Mesendoderm (in vitro differentiated cells): ENCODE results near the gene DCUN1D4.

Experiments
- DNase-seq: peaks from one replicate; pipeline ENCODE4 v3.0.0; 2013
- H2AK5ac ChIP-seq: 2 replicates; pipeline ENCODE4 v1.6.1; 2013; ENCODE audit warnings: low read length, inconsistent platforms
- H2BK120ac ChIP-seq: 2 replicates; pipeline ENCODE4 v1.6.1; 2013; ENCODE audit warnings: low read depth, mild to moderate bottlenecking, low read length, moderate library complexity, mixed read lengths
- H2BK15ac ChIP-seq: replicated peaks from 2 replicates; pipeline ENCODE4 v1.6.1; 2013; ENCODE audit warnings: low read depth, mild to moderate bottlenecking, moderate library complexity
- H2BK5ac ChIP-seq: 2 replicates; pipeline ENCODE4 v1.6.1; 2013; ENCODE audit warnings: low read length, inconsistent platforms
- H3K18ac ChIP-seq: 2 replicates; pipeline ENCODE4 v1.6.1; 2013; ENCODE audit warnings: mild to moderate bottlenecking, low read length, mixed read lengths
- H3K23ac ChIP-seq: one replicate; pipeline ENCODE4 v1.6.1; 2013; ENCODE audit warnings: low read length
- H3K27ac ChIP-seq: 2 replicates; pipeline ENCODE4 v1.5.1; 2013; ENCODE audit warnings: low read depth, mild to moderate bottlenecking, inconsistent platforms, low read length, moderate library complexity
- H3K27me3 ChIP-seq: 2 replicates; pipeline ENCODE4 v1.6.1; 2013; ENCODE audit warnings: low read length, control low read depth, mild to moderate bottlenecking, inconsistent platforms; ENCODE audit not compliant: insufficient read depth, poor library complexity
- H3K36me3 ChIP-seq: 2 replicates; pipeline ENCODE4 v1.6.1; 2013; ENCODE audit warnings: low read length, inconsistent platforms; ENCODE audit not compliant: control insufficient read depth, insufficient read depth
- H3K4ac ChIP-seq: one replicate; pipeline ENCODE4 v1.6.1; 2013; ENCODE audit warnings: low read depth, mild to moderate bottlenecking, low read length, moderate library complexity
- H3K4me1 ChIP-seq: 2 replicates; pipeline ENCODE4 v1.6.1; 2013; ENCODE audit warnings: low read depth, low read length, inconsistent platforms; ENCODE audit not compliant: control insufficient read depth
- H3K4me2 ChIP-seq: 2 replicates; pipeline ENCODE4 v1.6.1; 2013; ENCODE audit warnings: low read length
- H3K4me3 ChIP-seq: 2 replicates; pipeline ENCODE4 v1.5.1; 2013; ENCODE audit warnings: mild to moderate bottlenecking, low read length
- H3K56ac ChIP-seq: one replicate; pipeline ENCODE4 v1.6.1; 2013; ENCODE audit warnings: low read length
- H3K79me1 ChIP-seq: 2 replicates; pipeline ENCODE4 v1.6.1; 2013; ENCODE audit warnings: low read length, inconsistent platforms
- H3K79me2 ChIP-seq: 2 replicates; pipeline ENCODE4 v1.6.1; 2013; ENCODE audit warnings: mild to moderate bottlenecking, low read length; ENCODE audit not compliant: control insufficient read depth, insufficient read depth
- H3K9ac ChIP-seq: 2 replicates; pipeline ENCODE4 v1.6.1; 2013; ENCODE audit warnings: low read length, inconsistent platforms
- H4K5ac ChIP-seq: one replicate; pipeline ENCODE4 v1.6.1; 2013; ENCODE audit warnings: low read length
- H4K8ac ChIP-seq: one replicate; pipeline ENCODE4 v1.6.1; 2013; ENCODE audit warnings: low read depth, mild to moderate bottlenecking, control low read depth, low read length, moderate library complexity
- WGBS: extraction: QIAGEN DNeasy Blood & Tissue Kit; methylation state at CpG from one replicate; pipeline ENCODE4 v1.1.7; 2013; ENCODE audit warnings: low lambda C conversion rate, missing lambda C conversion rate; ENCODE audit not compliant: insufficient coverage; ENCODE audit errors: extremely low coverage; 5-methylcytosine and 5-hydroxymethylcytosine counted together

The DCUN1D4 gene

GRCh38 chr4:51901363-51901762, 58.4 kb downstream of the DCUN1D4 start:
- DNase-seq, result no peak
- no peaks in the 10 kb centered on the region for H3K27me3 ChIP-seq
- H2BK5ac ChIP-seq, result no peak overlapping the region
- H3K36me3 ChIP-seq, result peaks cover 5% of the 10 kb centered on the region
- H2BK15ac ChIP-seq, result no peak overlapping the region
- H2BK120ac ChIP-seq, result no peak overlapping the region
- H3K4me3 ChIP-seq, result no peak overlapping the region
- no peaks in the 10 kb centered on the region for H3K79me2 ChIP-seq
- H3K4me2 ChIP-seq, result no peak overlapping the region
- no peaks in the 10 kb centered on the region for H3K4me1 ChIP-seq
- H3K27ac ChIP-seq, result no peak overlapping the region
- no peak overlapping the region for H3K23ac ChIP-seq
- peaks cover 2% of the 10 kb centered on the region for H3K79me1 ChIP-seq
- no CpG with 5 or more reads among the region's 5 CpGs for WGBS
- no peak overlapping the region for H3K56ac ChIP-seq
- no peak overlapping the region for H3K9ac ChIP-seq
- H4K8ac ChIP-seq, result no peak overlapping the region
- no peak overlapping the region for H2AK5ac ChIP-seq
- H3K18ac ChIP-seq, result no peak overlapping the region
- no peak overlapping the region for H3K4ac ChIP-seq
- H4K5ac ChIP-seq, result no peak overlapping the region

- Histone ChIP-seq H3K56ac (no peak overlapping the region), H2BK15ac (no peak overlapping the region), H3K36me3 (peaks cover 3% of the 10 kb centered on the region), H3K4me3 (no peak overlapping the region), H3K4me1 (peaks cover 1% of the 10 kb centered on the region), H3K9ac (no peak overlapping the region), H4K8ac (no peak overlapping the region), H3K4me2 (no peak overlapping the region), H4K5ac (peak overlapping the region; percentile 29), H3K23ac (no peak overlapping the region), H3K79me1 (peaks cover 2% of the 10 kb centered on the region), H2BK5ac (no peak overlapping the region), H3K79me2 (no peaks in the 10 kb centered on the region), H3K4ac (no peak overlapping the region), H2AK5ac (no peak overlapping the region), H3K18ac (no peak overlapping the region), H2BK120ac (no peak overlapping the region), H3K27ac (no peak overlapping the region), H3K27me3 (no peaks in the 10 kb centered on the region)
- no peak for DNase-seq
- WGBS, result 100% methylated on average over 2 of the region's 7 CpGs
These were observed 63.4 kb downstream of the DCUN1D4 start for GRCh38 chr4:51906167-51906958.

GRCh38 chr4:51907006-51907669, 64.2 kb downstream of the DCUN1D4 start:
- Histone ChIP-seq H2BK120ac (no peak overlapping the region), H3K56ac (no peak overlapping the region), H2BK5ac (no peak overlapping the region), H2BK15ac (no peak overlapping the region), H3K23ac (no peak overlapping the region), H3K4me2 (no peak overlapping the region), H3K4me1 (peaks cover 1% of the 10 kb centered on the region), H3K4ac (no peak overlapping the region), H2AK5ac (no peak overlapping the region), H4K5ac (no peak overlapping the region), H3K79me1 (peaks cover 2% of the 10 kb centered on the region), H3K27me3 (no peaks in the 10 kb centered on the region), H3K4me3 (no peak overlapping the region), H4K8ac (no peak overlapping the region), H3K36me3 (peaks cover 3% of the 10 kb centered on the region), H3K18ac (no peak overlapping the region), H3K79me2 (no peaks in the 10 kb centered on the region), H3K9ac (no peak overlapping the region), H3K27ac (no peak overlapping the region)
- WGBS, result no CpG with 5 or more reads among the region's 3 CpGs
- DNase-seq, result no peak

GRCh38 chr4:51909236-51909703, 66.3 kb downstream of the DCUN1D4 start:
- H3K27me3 ChIP-seq, result no peaks in the 10 kb centered on the region
- H3K56ac ChIP-seq, result no peak overlapping the region
- H2BK120ac ChIP-seq, result no peak overlapping the region
- H3K36me3 ChIP-seq, result peaks cover 5% of the 10 kb centered on the region
- H3K18ac ChIP-seq, result no peak overlapping the region
- H3K4ac ChIP-seq, result no peak overlapping the region
- H2AK5ac ChIP-seq, result no peak overlapping the region
- no peak overlapping the region for H3K4me2 ChIP-seq
- H3K9ac ChIP-seq, result no peak overlapping the region
- DNase-seq, result peak; percentile 52
- peaks cover 1% of the 10 kb centered on the region for H3K4me1 ChIP-seq
- no peak overlapping the region for H4K5ac ChIP-seq
- H3K79me2 ChIP-seq, result no peaks in the 10 kb centered on the region
- peak overlapping the region; percentile 10 for H2BK5ac ChIP-seq
- no peak overlapping the region for H4K8ac ChIP-seq
- H3K23ac ChIP-seq, result no peak overlapping the region
- H2BK15ac ChIP-seq, result no peak overlapping the region
- no peak overlapping the region for H3K27ac ChIP-seq
- H3K79me1 ChIP-seq, result peaks cover 2% of the 10 kb centered on the region
- WGBS, result no CpG with 5 or more reads among the region's 7 CpGs
- no peak overlapping the region for H3K4me3 ChIP-seq

- H2BK120ac ChIP-seq, result no peak overlapping the region
- no peak overlapping the region for H3K4me2 ChIP-seq
- no peak overlapping the region for H3K9ac ChIP-seq
- no peak overlapping the region for H3K4ac ChIP-seq
- H3K23ac ChIP-seq, result no peak overlapping the region
- H3K4me3 ChIP-seq, result no peak overlapping the region
- no peak overlapping the region for H2BK5ac ChIP-seq
- H3K56ac ChIP-seq, result no peak overlapping the region
- H3K4me1 ChIP-seq, result no peaks in the 10 kb centered on the region
- H3K36me3 ChIP-seq, result peaks cover 2% of the 10 kb centered on the region
- no peak overlapping the region for H3K18ac ChIP-seq
- no CpG with 5 or more reads among the region's 6 CpGs for WGBS
- no peak overlapping the region for H3K27ac ChIP-seq
- H2BK15ac ChIP-seq, result no peak overlapping the region
- no peaks in the 10 kb centered on the region for H3K79me2 ChIP-seq
- no peak for DNase-seq
- no peak overlapping the region for H2AK5ac ChIP-seq
- H4K8ac ChIP-seq, result no peak overlapping the region
- no peaks in the 10 kb centered on the region for H3K27me3 ChIP-seq
- no peaks in the 10 kb centered on the region for H3K79me1 ChIP-seq
- no peak overlapping the region for H4K5ac ChIP-seq
These were observed 75.3 kb downstream of the DCUN1D4 start for GRCh38 chr4:51918251-51918650.
